Breast epithelium (tissue), 4 donors: ENCODE results near the gene PHACTR1. TPM values are rescaled to one million over a fixed set of nuclear protein-coding genes. Genes with fewer than 3 reads are reported as not detected.

Experiments used
- DNase-seq, 2 donors: peaks; one replicate each; pipeline ENCODE4 v3.0.0-alpha.2; 2019; ENCODE audit warnings: low spot score in 2 of 2
- H3K27ac ChIP-seq, 2 donors: fragments of 200-600 bp; sonication (generic) in 1 of 2; one replicate each; pipeline ENCODE4 v1.5.1; 2016 to 2019; ENCODE audit warnings: mild to moderate bottlenecking in 1 of 2
- H3K27me3 ChIP-seq, 2 donors: fragments of 200-600 bp; sonication (generic) in 1 of 2; one replicate each; pipeline versions ENCODE4 v1.5.1 to v1.6.0; 2017 to 2019; ENCODE audit warnings: control low read depth in 1 of 2, mild to moderate bottlenecking in 1 of 2
- H3K36me3 ChIP-seq: fragments of 200-600 bp; one replicate; pipeline ENCODE4 v1.5.1; 2019
- H3K4me1 ChIP-seq, 2 donors: fragments of 200-600 bp; sonication (generic); one replicate each; pipeline ENCODE4 v1.5.1; 2016 to 2019; ENCODE audit warnings: control low read depth in 1 of 2
- H3K4me3 ChIP-seq, 3 donors: fragments of 200-600 bp; sonication (generic); 1 replicate in 2 of 3; 2 replicates in 1 of 3; pipeline ENCODE4 v1.5.1; 2016 to 2019; ENCODE audit warnings: mild to moderate bottlenecking in 3 of 3, moderate library complexity in 2 of 3
- H3K9me3 ChIP-seq, 2 donors: fragments of 200-600 bp; sonication (generic) in 1 of 2; one replicate each; pipeline ENCODE4 v1.5.1; 2016 to 2019; ENCODE audit warnings: control low read depth in 1 of 2
- POLR2A ChIP-seq: fragments of 450-650 bp; IDR thresholded peaks from one replicate; pipeline ENCODE4 v1.6.1; 2016; ENCODE audit warnings: antibody characterized with exemption, mild to moderate bottlenecking, moderate library complexity
- POLR2AphosphoS5 ChIP-seq, 3 donors: sonication (generic); formaldehyde crosslinking; IDR thresholded peaks; one replicate each; pipeline ENCODE4 v1.6.1; 2017; ENCODE audit warnings: antibody characterized with exemption in 3 of 3
- intact Hi-C: fragments of 100-400 bp; cut with DNase I; formaldehyde crosslinking; loops from one replicate; pipeline ENCODE4 v1.15.1; 2023; ENCODE audit warnings: low total_unique reads
- total RNA-seq, 3 donors: library from RNA; depleted of rRNA; stranded (reverse); fragments of >200 nt; gene quantifications; one replicate each; pipeline ENCODE4 v1.1.0, GENCODE V29; 2016
- TF ChIP-seq, protein P1 (sequence below), 3 donors: fragments of 450-650 bp; IDR thresholded peaks; one replicate each; pipeline ENCODE4 v1.5.1; 2016 to 2017; ENCODE audit warnings: antibody characterized with exemption in 3 of 3, mild to moderate bottlenecking in 3 of 3, moderate library complexity in 3 of 3

PHACTR1 gene
- total RNA-seq, 3 donors from 2014 or later: 4.1 to 5.6 (median 4.6) TPM

DNA sequence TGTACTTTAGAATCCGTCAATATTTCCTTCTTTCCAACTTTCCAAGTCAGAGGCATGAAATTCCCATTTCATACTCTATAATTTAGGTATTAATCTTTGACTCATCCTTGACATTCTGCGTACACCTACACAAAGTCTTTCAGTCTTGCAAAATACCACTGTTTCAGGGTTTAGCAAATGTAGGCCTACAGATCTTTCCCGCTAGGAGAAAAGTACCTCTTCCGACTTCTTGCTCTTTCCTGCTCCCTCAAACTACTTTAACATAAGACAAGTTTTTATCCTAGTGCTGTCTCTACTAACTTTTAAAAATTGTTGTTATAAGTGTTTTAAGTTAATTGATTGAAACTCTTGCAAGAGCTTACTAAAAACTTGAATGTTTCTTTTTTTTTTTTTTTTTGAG is 18.3 kb upstream of the PHACTR1 start:
- no peak overlapping the region for H3K4me3 ChIP-seq
- TF ChIP-seq POLR2A (no peak), POLR2AphosphoS5 (IDR thresholded peaks at IDR 0.05) (no peak)
- TF ChIP-seq, protein P1, sequence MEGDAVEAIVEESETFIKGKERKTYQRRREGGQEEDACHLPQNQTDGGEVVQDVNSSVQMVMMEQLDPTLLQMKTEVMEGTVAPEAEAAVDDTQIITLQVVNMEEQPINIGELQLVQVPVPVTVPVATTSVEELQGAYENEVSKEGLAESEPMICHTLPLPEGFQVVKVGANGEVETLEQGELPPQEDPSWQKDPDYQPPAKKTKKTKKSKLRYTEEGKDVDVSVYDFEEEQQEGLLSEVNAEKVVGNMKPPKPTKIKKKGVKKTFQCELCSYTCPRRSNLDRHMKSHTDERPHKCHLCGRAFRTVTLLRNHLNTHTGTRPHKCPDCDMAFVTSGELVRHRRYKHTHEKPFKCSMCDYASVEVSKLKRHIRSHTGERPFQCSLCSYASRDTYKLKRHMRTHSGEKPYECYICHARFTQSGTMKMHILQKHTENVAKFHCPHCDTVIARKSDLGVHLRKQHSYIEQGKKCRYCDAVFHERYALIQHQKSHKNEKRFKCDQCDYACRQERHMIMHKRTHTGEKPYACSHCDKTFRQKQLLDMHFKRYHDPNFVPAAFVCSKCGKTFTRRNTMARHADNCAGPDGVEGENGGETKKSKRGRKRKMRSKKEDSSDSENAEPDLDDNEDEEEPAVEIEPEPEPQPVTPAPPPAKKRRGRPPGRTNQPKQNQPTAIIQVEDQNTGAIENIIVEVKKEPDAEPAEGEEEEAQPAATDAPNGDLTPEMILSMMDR (IDR thresholded peaks at IDR 0.05): no peak
- no peaks in the 10 kb centered on the region for H3K36me3 ChIP-seq
- H3K9me3 ChIP-seq: no peaks in the 10 kb centered on the region
- intact Hi-C loops: no loop called here
- H3K27ac ChIP-seq: no peak overlapping the region
- peaks cover 0 to 13% of the 10 kb centered on the region in 2 donors for H3K27me3 ChIP-seq
- H3K4me1 ChIP-seq: no peaks in the 10 kb centered on the region
- no peak for DNase-seq

DNA sequence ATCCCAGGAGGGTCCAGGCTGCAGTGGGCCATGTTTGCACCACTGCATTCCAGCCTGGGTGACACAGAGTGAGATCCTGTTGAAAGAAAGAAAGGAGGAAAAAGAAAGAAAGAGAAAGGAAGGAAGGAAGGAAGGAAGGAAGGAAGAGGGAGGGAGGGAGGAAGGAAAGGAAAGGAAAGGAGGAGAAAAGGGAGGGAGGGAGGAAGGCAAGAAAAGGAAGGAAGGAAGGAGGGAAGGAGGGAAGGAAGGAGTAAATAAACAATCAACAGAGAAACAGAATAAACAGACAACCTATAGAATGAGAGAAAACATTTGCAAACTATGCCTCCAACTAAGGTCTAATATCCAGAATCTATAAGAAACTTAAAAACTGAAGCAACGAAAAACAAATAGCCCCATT is 11.6 kb upstream of the PHACTR1 start:
- no peaks in the 10 kb centered on the region for H3K36me3 ChIP-seq
- no peak for DNase-seq
- no peaks in the 10 kb centered on the region for H3K4me1 ChIP-seq
- H3K9me3 ChIP-seq: no peaks in the 10 kb centered on the region
- no peak overlapping the region for H3K27ac ChIP-seq
- peaks cover 0 to 23% of the 10 kb centered on the region in 2 donors for H3K27me3 ChIP-seq
- TF ChIP-seq POLR2A (no peak), POLR2AphosphoS5 (IDR thresholded peaks at IDR 0.05) (no peak)
- TF ChIP-seq, protein P1 (IDR thresholded peaks at IDR 0.05): no peak
- intact Hi-C loops: no loop called here
- no peak overlapping the region for H3K4me3 ChIP-seq

DNA sequence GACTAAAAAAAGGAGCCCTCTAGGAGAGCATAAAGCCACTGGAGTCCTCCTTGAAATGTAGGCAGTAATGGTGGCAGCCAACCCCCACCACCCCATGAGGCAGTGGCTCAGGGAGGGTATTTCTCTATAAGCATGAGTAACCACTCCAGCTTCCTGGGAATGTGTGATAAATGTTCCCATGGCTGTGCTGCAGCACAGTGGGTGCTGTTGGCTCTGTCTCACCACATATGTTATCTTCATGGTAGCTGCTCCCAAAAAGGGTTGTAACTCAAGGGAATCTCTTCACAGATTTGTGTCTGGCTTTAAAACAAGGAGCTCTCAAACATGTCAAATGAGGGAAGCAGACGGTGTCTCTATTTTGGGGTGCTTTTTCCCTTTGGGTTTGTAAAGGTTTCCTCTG is 7.5 kb upstream of the PHACTR1 start:
- Histone ChIP-seq H3K4me1 (no peaks in the 10 kb centered on the region), H3K9me3 (no peaks in the 10 kb centered on the region), H3K36me3 (no peaks in the 10 kb centered on the region), H3K27ac (no peak overlapping the region), H3K27me3 (peaks cover 0 to 20% of the 10 kb centered on the region in 2 donors), H3K4me3 (no peak overlapping the region)
- DNase-seq: no peak
- TF ChIP-seq, protein P1 (IDR thresholded peaks at IDR 0.05): no peak
- TF ChIP-seq POLR2AphosphoS5 (IDR thresholded peaks at IDR 0.05): no peak
- TF ChIP-seq POLR2A: no peak
- intact Hi-C loops: no loop called here

GRCh38 chr6:12709556-12710232 is 6.9 kb upstream of the PHACTR1 start:
- H3K9me3 ChIP-seq: no peaks in the 10 kb centered on the region
- no peak for TF ChIP-seq POLR2AphosphoS5 (IDR thresholded peaks at IDR 0.05)
- TF ChIP-seq POLR2A: no peak
- TF ChIP-seq, protein P1 (IDR thresholded peaks at IDR 0.05): no peak
- no peaks in the 10 kb centered on the region for H3K36me3 ChIP-seq
- DNase-seq: no peak
- H3K27ac ChIP-seq: no peak overlapping the region
- H3K4me1 ChIP-seq: no peaks in the 10 kb centered on the region
- intact Hi-C loops: no loop called here
- H3K4me3 ChIP-seq: no peak overlapping the region
- H3K27me3 ChIP-seq: peaks cover 0 to 20% of the 10 kb centered on the region in 2 donors

GRCh38 chr6:12710921-12711320 is 5.6 kb upstream of the PHACTR1 start:
- H3K9me3 ChIP-seq: no peaks in the 10 kb centered on the region
- H3K36me3 ChIP-seq: no peaks in the 10 kb centered on the region
- no peaks in the 10 kb centered on the region for H3K4me1 ChIP-seq
- H3K27ac ChIP-seq: no peak overlapping the region
- TF ChIP-seq, protein P1 (IDR thresholded peaks at IDR 0.05): no peak
- H3K4me3 ChIP-seq: no peak overlapping the region
- peaks cover 0 to 20% of the 10 kb centered on the region in 2 donors for H3K27me3 ChIP-seq
- intact Hi-C loops: no loop called here
- DNase-seq: no peak
